22Rv1 (cell line): Measurements from ENCODE around the gene RFX7.
"Not testable (repeated sequence)": the region's sequence is repeated elsewhere in the genome, so short reads cannot be mapped to it uniquely, and the experiment has no call there.

Experiments used
- H3K27ac ChIP-seq: fragments of 450-650 bp; 2 replicates; pipeline ENCODE4 v1.5.1; 2017
- ZFX ChIP-seq: fragments of 450-650 bp; IDR thresholded peaks from 2 replicates; pipeline ENCODE4 v1.6.1; 2017; ENCODE audit warnings: antibody characterized with exemption, borderline replicate concordance
- TF ChIP-seq, protein P1 (sequence below): fragments of 450-650 bp; IDR thresholded peaks from 2 replicates; pipeline ENCODE4 v1.5.1; 2017; ENCODE audit warnings: mild to moderate bottlenecking

The RFX7 gene

DNA sequence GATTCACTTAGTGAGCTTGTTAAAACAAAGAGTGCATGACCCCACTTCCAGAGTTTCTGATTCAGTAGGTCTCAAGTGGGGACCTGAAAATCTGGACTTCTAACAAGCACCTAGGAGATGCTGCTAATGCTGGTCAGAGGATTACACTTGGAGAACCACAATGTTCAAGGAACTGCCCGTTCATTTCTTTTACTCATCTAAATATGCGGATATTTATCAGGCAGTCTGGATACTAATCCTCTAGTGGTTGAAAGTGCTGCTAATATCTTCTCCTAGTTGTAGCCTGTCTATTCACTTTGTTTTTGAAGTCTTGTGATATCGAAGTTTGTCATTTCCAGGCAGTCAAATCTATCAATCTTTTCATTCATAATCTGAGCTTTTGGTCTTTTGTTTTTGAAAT, 86.8 kb downstream of the RFX7 start:
- no peak for TF ChIP-seq ZFX
- TF ChIP-seq, protein P1, sequence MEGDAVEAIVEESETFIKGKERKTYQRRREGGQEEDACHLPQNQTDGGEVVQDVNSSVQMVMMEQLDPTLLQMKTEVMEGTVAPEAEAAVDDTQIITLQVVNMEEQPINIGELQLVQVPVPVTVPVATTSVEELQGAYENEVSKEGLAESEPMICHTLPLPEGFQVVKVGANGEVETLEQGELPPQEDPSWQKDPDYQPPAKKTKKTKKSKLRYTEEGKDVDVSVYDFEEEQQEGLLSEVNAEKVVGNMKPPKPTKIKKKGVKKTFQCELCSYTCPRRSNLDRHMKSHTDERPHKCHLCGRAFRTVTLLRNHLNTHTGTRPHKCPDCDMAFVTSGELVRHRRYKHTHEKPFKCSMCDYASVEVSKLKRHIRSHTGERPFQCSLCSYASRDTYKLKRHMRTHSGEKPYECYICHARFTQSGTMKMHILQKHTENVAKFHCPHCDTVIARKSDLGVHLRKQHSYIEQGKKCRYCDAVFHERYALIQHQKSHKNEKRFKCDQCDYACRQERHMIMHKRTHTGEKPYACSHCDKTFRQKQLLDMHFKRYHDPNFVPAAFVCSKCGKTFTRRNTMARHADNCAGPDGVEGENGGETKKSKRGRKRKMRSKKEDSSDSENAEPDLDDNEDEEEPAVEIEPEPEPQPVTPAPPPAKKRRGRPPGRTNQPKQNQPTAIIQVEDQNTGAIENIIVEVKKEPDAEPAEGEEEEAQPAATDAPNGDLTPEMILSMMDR, result no peak
- no peak overlapping the region for H3K27ac ChIP-seq

- not testable (repeated sequence) for H3K27ac ChIP-seq
Observed at GRCh38 chr15:56155278-56155677, 88.4 kb downstream of the RFX7 start.

DNA sequence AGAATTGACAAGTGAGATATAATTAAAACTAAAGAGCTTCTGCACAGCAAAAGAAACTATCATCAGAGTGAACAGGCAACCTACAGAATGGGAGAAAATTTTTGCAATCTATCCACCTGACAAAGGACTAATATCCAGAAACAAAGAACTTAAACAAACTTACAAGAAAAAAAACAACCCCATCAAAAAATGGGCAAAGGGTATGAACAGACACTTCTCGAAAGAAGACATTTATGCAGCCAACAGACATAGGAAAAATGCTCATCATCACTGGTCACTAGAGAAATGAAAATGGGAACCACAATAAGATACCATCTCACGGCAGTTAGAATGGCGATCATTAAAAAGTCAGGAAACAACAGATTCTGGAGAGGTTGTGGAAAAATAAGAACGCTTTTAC, 88.9 kb downstream of the RFX7 start:
- H3K27ac ChIP-seq, result not testable (repeated sequence)

GRCh38 chr15:56150204-56150603, 93.5 kb downstream of the RFX7 start:
- no peak overlapping the region for H3K27ac ChIP-seq
- no peak for TF ChIP-seq ZFX
- TF ChIP-seq, protein P1, result no peak

- TF ChIP-seq ZFX, result no peak
- TF ChIP-seq, protein P1, result no peak
- H3K27ac ChIP-seq, result no peak overlapping the region
Observed at GRCh38 chr15:56148064-56148463, 95.6 kb downstream of the RFX7 start.

DNA sequence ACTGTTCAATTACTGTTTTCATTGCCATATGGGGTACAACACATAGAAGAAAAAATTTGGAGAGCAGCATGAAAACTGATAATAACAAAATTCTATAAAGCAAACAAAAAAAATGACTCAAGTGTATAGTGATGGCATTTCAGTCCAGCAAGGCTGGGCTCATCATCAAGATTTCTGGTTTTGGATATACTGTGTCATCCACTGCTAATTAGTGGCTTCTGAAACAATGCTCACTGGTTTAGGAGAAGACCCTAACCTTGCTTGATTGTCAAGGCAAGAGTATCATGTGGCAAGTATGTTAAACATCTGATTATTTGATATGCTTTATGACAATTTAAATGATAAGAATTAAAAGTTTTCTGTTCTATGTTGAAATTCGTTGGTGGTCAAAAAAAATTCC, 96.9 kb downstream of the RFX7 start:
- no peak overlapping the region for H3K27ac ChIP-seq
- TF ChIP-seq, protein P1, result no peak
- TF ChIP-seq ZFX, result no peak

- TF ChIP-seq, protein P1, result no peak
- no peak for TF ChIP-seq ZFX
- H3K27ac ChIP-seq, result no peak overlapping the region
Observed at GRCh38 chr15:56128081-56128480, 115.6 kb downstream of the RFX7 start.

- H3K27ac ChIP-seq, result no peak overlapping the region
Observed at GRCh38 chr15:56126409-56126808, 117.3 kb downstream of the RFX7 start.

More at GRCh38 chr15:56126409-56126808, 117.3 kb downstream of the RFX7 start:
- no peak for TF ChIP-seq ZFX
- TF ChIP-seq, protein P1, result no peak
